ENCODE measurements around the gene TBC1D2B. TPM values are rescaled to one million over a fixed set of nuclear protein-coding genes. Genes with fewer than 3 reads are reported as not detected.
"Not testable (repeated sequence)": the region's sequence is repeated elsewhere in the genome, so short reads cannot be mapped to it uniquely, and the experiment has no call there.

TBC1D2B gene
- polyA plus RNA-seq, 1 donor from 2014 or later, result 9.4 TPM

DNA sequence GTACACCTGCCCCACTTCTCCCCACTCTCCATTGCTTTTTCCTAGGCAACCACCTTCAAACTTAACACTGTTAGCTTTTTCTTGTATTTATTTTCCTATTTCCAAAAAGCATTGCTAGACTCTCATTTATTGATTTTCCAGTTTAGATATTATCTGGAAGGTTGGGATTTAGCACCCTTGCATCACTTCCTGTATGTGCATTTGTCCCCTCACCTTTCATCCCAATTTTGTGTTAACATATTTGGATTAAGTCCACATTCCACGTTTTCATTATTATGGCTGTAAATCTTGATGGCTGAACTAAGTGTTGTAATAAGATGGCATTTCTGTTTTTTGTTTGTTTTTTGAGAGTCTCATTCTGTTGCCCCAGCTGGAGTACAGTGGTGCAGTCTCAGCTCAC lies 109.7 kb downstream of the TBC1D2B start:
- no peak overlapping the region for H3K27ac ChIP-seq (ENCODE audit: low read length)
- H3K79me2 ChIP-seq (replicated peaks; ENCODE audit: insufficient read depth, low read length), result no peaks in the 10 kb centered on the region
- no peak overlapping the region for H3K4me2 ChIP-seq (ENCODE audit: low read length)
- H3K4me3 ChIP-seq (ENCODE audit: low read length), result no peak overlapping the region
- H3K9ac ChIP-seq (ENCODE audit: low read length), result no peak overlapping the region
- H2AFZ ChIP-seq (ENCODE audit: low read depth, low read length), result no peak overlapping the region
- H3K36me3 ChIP-seq (ENCODE audit: insufficient read depth, low read length), result no peaks in the 10 kb centered on the region
- H4K20me1 ChIP-seq (ENCODE audit: insufficient read depth), result no peaks in the 10 kb centered on the region
- no peaks in the 10 kb centered on the region for H3F3A ChIP-seq (ENCODE audit: insufficient read depth, low read length, poor library complexity, severe bottlenecking)
- TF ChIP-seq MXI1 (conservative IDR thresholded peaks at IDR 0.05; ENCODE audit: poor library complexity, severe bottlenecking) (no peak), EP300 (conservative IDR thresholded peaks at IDR 0.05; ENCODE audit: poor library complexity, severe bottlenecking) (no peak), TAF1 (IDR thresholded peaks at IDR 0.05; ENCODE audit: low read depth) (no peak), EZH2 (IDR thresholded peaks at IDR 0.05; ENCODE audit: borderline replicate concordance, insufficient read depth, low read length, poor library complexity, severe bottlenecking) (no peak), RAD21 (conservative IDR thresholded peaks at IDR 0.05) (no peak), SMC3 (conservative IDR thresholded peaks at IDR 0.05; ENCODE audit: poor library complexity) (no peak), POLR2AphosphoS5 (IDR thresholded peaks at IDR 0.05) (no peak)
- TF ChIP-seq, protein P1, sequence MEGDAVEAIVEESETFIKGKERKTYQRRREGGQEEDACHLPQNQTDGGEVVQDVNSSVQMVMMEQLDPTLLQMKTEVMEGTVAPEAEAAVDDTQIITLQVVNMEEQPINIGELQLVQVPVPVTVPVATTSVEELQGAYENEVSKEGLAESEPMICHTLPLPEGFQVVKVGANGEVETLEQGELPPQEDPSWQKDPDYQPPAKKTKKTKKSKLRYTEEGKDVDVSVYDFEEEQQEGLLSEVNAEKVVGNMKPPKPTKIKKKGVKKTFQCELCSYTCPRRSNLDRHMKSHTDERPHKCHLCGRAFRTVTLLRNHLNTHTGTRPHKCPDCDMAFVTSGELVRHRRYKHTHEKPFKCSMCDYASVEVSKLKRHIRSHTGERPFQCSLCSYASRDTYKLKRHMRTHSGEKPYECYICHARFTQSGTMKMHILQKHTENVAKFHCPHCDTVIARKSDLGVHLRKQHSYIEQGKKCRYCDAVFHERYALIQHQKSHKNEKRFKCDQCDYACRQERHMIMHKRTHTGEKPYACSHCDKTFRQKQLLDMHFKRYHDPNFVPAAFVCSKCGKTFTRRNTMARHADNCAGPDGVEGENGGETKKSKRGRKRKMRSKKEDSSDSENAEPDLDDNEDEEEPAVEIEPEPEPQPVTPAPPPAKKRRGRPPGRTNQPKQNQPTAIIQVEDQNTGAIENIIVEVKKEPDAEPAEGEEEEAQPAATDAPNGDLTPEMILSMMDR (IDR thresholded peaks at IDR 0.05; ENCODE audit: poor library complexity, severe bottlenecking), result no peak
- TF ChIP-seq, protein P2, sequence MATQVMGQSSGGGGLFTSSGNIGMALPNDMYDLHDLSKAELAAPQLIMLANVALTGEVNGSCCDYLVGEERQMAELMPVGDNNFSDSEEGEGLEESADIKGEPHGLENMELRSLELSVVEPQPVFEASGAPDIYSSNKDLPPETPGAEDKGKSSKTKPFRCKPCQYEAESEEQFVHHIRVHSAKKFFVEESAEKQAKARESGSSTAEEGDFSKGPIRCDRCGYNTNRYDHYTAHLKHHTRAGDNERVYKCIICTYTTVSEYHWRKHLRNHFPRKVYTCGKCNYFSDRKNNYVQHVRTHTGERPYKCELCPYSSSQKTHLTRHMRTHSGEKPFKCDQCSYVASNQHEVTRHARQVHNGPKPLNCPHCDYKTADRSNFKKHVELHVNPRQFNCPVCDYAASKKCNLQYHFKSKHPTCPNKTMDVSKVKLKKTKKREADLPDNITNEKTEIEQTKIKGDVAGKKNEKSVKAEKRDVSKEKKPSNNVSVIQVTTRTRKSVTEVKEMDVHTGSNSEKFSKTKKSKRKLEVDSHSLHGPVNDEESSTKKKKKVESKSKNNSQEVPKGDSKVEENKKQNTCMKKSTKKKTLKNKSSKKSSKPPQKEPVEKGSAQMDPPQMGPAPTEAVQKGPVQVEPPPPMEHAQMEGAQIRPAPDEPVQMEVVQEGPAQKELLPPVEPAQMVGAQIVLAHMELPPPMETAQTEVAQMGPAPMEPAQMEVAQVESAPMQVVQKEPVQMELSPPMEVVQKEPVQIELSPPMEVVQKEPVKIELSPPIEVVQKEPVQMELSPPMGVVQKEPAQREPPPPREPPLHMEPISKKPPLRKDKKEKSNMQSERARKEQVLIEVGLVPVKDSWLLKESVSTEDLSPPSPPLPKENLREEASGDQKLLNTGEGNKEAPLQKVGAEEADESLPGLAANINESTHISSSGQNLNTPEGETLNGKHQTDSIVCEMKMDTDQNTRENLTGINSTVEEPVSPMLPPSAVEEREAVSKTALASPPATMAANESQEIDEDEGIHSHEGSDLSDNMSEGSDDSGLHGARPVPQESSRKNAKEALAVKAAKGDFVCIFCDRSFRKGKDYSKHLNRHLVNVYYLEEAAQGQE (IDR thresholded peaks at IDR 0.05; ENCODE audit: borderline replicate concordance), result no peak
- H3K9me2 ChIP-seq (ENCODE audit: insufficient read depth, low read length), result no peaks in the 10 kb centered on the region
- H3K27me3 ChIP-seq (ENCODE audit: insufficient read depth, low read depth, low read length), result no peaks in the 10 kb centered on the region
- H3K9me3 ChIP-seq (ENCODE audit: low read length), result no peaks in the 10 kb centered on the region

- H2AFZ ChIP-seq (ENCODE audit: low read depth, low read length); H3K9ac ChIP-seq (ENCODE audit: low read length); H3K9me2 ChIP-seq (ENCODE audit: insufficient read depth, low read length); H3K9me3 ChIP-seq (ENCODE audit: low read length); H4K20me1 ChIP-seq (ENCODE audit: insufficient read depth); H3K4me2 ChIP-seq (ENCODE audit: low read length); H3K27ac ChIP-seq (ENCODE audit: low read length); H3K4me3 ChIP-seq (ENCODE audit: low read length); H3K27me3 ChIP-seq (ENCODE audit: insufficient read depth, low read depth, low read length); H3K79me2 ChIP-seq (replicated peaks; ENCODE audit: insufficient read depth, low read length); H3F3A ChIP-seq (ENCODE audit: insufficient read depth, low read length, poor library complexity, severe bottlenecking); H3K36me3 ChIP-seq (ENCODE audit: insufficient read depth, low read length): not testable (repeated sequence)
These were observed 110.3 kb downstream of the TBC1D2B start for GRCh38 chr15:77967235-77967615.

Measured in neural cell (in vitro differentiated cells).